Activated naive CD8-positive, alpha-beta T cell (primary cell): ENCODE data around the gene CELF2.
A peak's percentile ranks its signal among the peaks of the same experiment; 100 is the strongest.

Source experiments
- H3K27ac Mint-ChIP-seq: one replicate; pipeline ENCODE4 v1.8.0; 2021; ENCODE audit warnings: mixed read lengths
- H3K27me3 Mint-ChIP-seq: one replicate; pipeline ENCODE4 v1.8.0; 2021; ENCODE audit warnings: mixed read lengths
- H3K36me3 Mint-ChIP-seq: one replicate; pipeline ENCODE4 v1.8.0; 2021; ENCODE audit warnings: mixed read lengths
- H3K4me1 Mint-ChIP-seq: one replicate; pipeline ENCODE4 v1.8.0; 2021; ENCODE audit warnings: low read depth, mixed read lengths
- H3K4me3 Mint-ChIP-seq: one replicate; pipeline ENCODE4 v1.8.0; 2021; ENCODE audit warnings: mild to moderate bottlenecking, mixed read lengths
- H3K9me3 Mint-ChIP-seq: one replicate; pipeline ENCODE4 v1.8.0; 2021; ENCODE audit warnings: low read depth, mixed read lengths

The CELF2 gene

GRCh38 chr10:11295492-11295891 is 277.8 kb downstream of the CELF2 start:
- peak overlapping the region; percentile 76 for H3K27ac Mint-ChIP-seq
- peaks cover 14% of the 10 kb centered on the region for H3K36me3 Mint-ChIP-seq
- H3K27me3 Mint-ChIP-seq: no peaks in the 10 kb centered on the region
- H3K4me3 Mint-ChIP-seq: no peak overlapping the region
- H3K4me1 Mint-ChIP-seq: peaks cover 14% of the 10 kb centered on the region
- no peaks in the 10 kb centered on the region for H3K9me3 Mint-ChIP-seq

DNA sequence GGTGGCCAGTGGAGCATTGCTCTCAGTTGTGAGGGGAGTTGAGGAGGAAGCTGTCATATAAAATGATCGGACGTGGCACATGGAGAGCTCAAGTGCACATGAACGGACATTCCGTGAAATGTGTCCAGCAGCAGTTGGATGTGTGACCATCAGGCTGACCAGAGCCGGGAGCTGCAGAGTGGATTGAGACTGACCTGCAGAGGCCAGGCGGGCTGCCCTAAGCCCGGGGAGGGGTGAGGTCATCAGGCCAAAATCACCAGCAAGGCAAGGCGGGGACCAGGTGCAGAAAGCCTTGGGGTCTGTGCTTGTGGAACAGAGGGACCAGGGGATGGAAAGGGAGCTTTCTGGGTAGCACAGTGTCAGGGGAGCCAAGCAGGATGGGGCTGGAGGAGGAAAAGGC is 279.5 kb downstream of the CELF2 start:
- no peaks in the 10 kb centered on the region for H3K9me3 Mint-ChIP-seq
- H3K27me3 Mint-ChIP-seq: no peaks in the 10 kb centered on the region
- H3K4me3 Mint-ChIP-seq: no peak overlapping the region
- H3K4me1 Mint-ChIP-seq: peaks cover 12% of the 10 kb centered on the region
- peak overlapping the region; percentile 76 for H3K27ac Mint-ChIP-seq
- H3K36me3 Mint-ChIP-seq: peaks cover 13% of the 10 kb centered on the region

DNA sequence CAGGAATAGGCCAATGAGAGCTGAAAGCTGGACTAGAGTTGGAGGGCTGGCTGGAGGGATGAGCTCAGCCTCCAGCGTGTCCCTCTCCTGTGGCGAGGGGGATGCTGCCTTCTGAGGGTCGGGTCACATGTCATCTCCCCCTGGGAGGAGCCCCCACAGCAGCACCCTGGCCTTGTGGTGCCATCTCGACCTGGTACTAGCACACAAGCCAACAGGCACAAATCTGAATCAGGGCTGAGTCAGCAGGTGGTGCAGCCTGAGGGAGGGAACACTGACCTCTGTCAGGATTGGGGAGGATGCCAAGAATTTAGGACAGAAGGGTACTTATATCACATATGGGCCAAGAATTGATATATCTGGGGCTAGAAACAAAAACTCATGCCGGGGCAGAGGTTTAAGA is 280.4 kb downstream of the CELF2 start:
- H3K4me1 Mint-ChIP-seq: peaks cover 7% of the 10 kb centered on the region
- H3K27me3 Mint-ChIP-seq: no peaks in the 10 kb centered on the region
- peak overlapping the region; percentile 76 for H3K27ac Mint-ChIP-seq
- no peaks in the 10 kb centered on the region for H3K9me3 Mint-ChIP-seq
- H3K4me3 Mint-ChIP-seq: no peak overlapping the region
- peaks cover 18% of the 10 kb centered on the region for H3K36me3 Mint-ChIP-seq

- H3K27ac Mint-ChIP-seq: no peak overlapping the region
- H3K4me1 Mint-ChIP-seq: peaks cover 7% of the 10 kb centered on the region
- peaks cover 24% of the 10 kb centered on the region for H3K36me3 Mint-ChIP-seq
- H3K4me3 Mint-ChIP-seq: no peak overlapping the region
- H3K9me3 Mint-ChIP-seq: no peaks in the 10 kb centered on the region
- H3K27me3 Mint-ChIP-seq: no peaks in the 10 kb centered on the region
Measured at GRCh38 chr10:11299125-11299524, 281.5 kb downstream of the CELF2 start.

DNA sequence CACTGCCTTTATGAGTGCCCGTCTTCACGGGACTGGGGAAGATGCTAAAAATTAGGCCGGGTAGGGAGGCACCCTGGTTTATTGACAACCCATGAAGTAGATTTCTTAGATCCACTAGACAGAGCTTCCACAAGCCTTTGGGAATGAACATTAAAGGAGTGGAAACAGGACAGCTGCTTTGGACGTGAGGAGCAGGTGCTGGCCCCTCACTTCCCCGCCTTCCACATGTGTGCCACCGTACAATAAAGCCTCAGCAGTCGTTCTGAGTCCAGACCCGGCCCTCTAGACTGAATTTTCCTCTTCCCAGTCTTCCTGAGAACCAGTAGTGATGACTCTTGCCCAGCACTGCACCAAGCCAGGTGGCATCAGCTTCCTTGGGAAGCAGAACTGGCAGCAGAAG is 282.4 kb downstream of the CELF2 start:
- H3K27me3 Mint-ChIP-seq: no peaks in the 10 kb centered on the region
- peaks cover 6% of the 10 kb centered on the region for H3K4me1 Mint-ChIP-seq
- H3K27ac Mint-ChIP-seq: no peak overlapping the region
- no peaks in the 10 kb centered on the region for H3K9me3 Mint-ChIP-seq
- H3K36me3 Mint-ChIP-seq: peaks cover 25% of the 10 kb centered on the region
- H3K4me3 Mint-ChIP-seq: no peak overlapping the region

- H3K27ac Mint-ChIP-seq: no peak overlapping the region
Measured at GRCh38 chr10:11300563-11300962, 282.9 kb downstream of the CELF2 start.

GRCh38 chr10:11301571-11302111 is 284.0 kb downstream of the CELF2 start:
- Mint-ChIP-seq H3K4me3 (no peak overlapping the region), H3K27ac (no peak overlapping the region), H3K36me3 (peaks cover 37% of the 10 kb centered on the region), H3K9me3 (no peaks in the 10 kb centered on the region), H3K27me3 (no peaks in the 10 kb centered on the region), H3K4me1 (peaks cover 2% of the 10 kb centered on the region)

More at GRCh38 chr10:11300563-11300962, 282.9 kb downstream of the CELF2 start:
- Mint-ChIP-seq H3K9me3 (no peaks in the 10 kb centered on the region), H3K4me3 (no peak overlapping the region), H3K4me1 (peaks cover 5% of the 10 kb centered on the region), H3K27me3 (no peaks in the 10 kb centered on the region), H3K36me3 (peaks cover 29% of the 10 kb centered on the region)

- Mint-ChIP-seq H3K36me3 (peaks cover 39% of the 10 kb centered on the region), H3K4me1 (peaks cover 2% of the 10 kb centered on the region), H3K27ac (peak overlapping the region; percentile 50), H3K27me3 (no peaks in the 10 kb centered on the region), H3K4me3 (no peak overlapping the region), H3K9me3 (no peaks in the 10 kb centered on the region)
Measured at GRCh38 chr10:11302181-11302580, 284.5 kb downstream of the CELF2 start.

- peaks cover 51% of the 10 kb centered on the region for H3K36me3 Mint-ChIP-seq
- no peak overlapping the region for H3K4me3 Mint-ChIP-seq
- H3K27me3 Mint-ChIP-seq: no peaks in the 10 kb centered on the region
- peaks cover 9% of the 10 kb centered on the region for H3K4me1 Mint-ChIP-seq
- H3K9me3 Mint-ChIP-seq: peaks cover 11% of the 10 kb centered on the region
- H3K27ac Mint-ChIP-seq: no peak overlapping the region
Measured at GRCh38 chr10:11303361-11304170, 285.9 kb downstream of the CELF2 start.

GRCh38 chr10:11304906-11305585 is 287.4 kb downstream of the CELF2 start:
- peaks cover 18% of the 10 kb centered on the region for H3K9me3 Mint-ChIP-seq
- no peaks in the 10 kb centered on the region for H3K27me3 Mint-ChIP-seq
- peaks cover 64% of the 10 kb centered on the region for H3K36me3 Mint-ChIP-seq
- no peak overlapping the region for H3K27ac Mint-ChIP-seq
- H3K4me1 Mint-ChIP-seq: peaks cover 15% of the 10 kb centered on the region
- H3K4me3 Mint-ChIP-seq: no peak overlapping the region

DNA sequence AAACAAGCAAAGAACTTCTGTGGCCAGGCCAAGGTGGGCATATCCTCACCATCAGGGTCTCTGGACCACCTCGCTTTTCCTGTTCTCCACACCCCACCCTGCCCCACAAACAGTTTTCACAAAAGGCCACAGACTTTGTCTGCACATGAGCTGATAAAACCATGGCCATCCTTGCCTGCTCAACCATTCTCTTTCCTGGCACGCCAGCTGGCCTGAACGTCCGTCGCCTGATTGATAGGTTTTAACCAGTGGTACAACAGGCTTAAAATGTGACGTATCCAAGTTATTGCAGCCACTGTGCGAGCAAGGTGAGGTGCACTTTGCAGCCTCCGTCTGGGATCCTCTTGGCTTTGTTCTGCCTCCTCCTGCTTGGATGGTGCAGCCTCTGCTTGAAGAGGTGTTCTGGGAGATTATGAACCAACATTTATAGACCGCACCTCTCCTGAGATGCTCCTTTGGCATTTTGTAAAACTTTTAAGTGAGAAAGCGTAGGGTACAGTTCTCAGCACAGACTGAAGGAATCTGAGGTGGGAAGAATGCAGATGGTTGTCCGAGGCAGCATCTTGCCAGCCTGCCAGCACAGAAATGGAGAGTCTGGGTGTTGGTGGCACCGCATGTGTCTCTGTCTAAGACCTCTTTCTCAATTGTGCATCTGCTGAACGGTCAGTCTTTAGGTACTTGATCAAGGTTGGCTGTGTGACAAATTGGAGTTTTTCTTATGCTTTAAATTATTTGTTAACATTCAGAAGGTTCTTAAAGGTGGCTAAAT is 288.3 kb downstream of the CELF2 start:
- no peaks in the 10 kb centered on the region for H3K27me3 Mint-ChIP-seq
- peak overlapping the region; percentile 50 for H3K27ac Mint-ChIP-seq
- H3K9me3 Mint-ChIP-seq: peaks cover 18% of the 10 kb centered on the region
- peaks cover 62% of the 10 kb centered on the region for H3K36me3 Mint-ChIP-seq
- peaks cover 16% of the 10 kb centered on the region for H3K4me1 Mint-ChIP-seq
- no peak overlapping the region for H3K4me3 Mint-ChIP-seq

DNA sequence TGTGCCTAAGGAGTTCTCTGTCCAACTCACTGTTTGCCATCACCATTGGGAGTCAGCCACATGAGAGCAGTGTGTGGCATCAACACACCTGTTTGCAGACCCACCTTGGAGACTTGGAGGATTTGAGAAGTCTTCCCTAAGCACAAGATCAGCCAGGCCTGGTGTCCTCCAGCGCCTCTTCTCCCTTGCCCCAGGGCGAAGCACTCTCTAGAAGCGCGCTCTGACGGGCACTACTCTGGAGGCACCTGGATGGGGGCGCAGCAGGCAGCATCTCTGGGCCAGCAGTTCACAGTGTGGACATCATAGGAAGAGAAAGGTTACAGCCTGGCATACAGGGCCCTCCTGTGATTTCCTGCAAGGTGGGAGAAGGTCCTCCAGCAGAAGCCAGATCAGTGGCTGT is 289.3 kb downstream of the CELF2 start:
- H3K36me3 Mint-ChIP-seq: peaks cover 71% of the 10 kb centered on the region
- peaks cover 18% of the 10 kb centered on the region for H3K9me3 Mint-ChIP-seq
- H3K27me3 Mint-ChIP-seq: no peaks in the 10 kb centered on the region
- H3K4me3 Mint-ChIP-seq: no peak overlapping the region
- peaks cover 24% of the 10 kb centered on the region for H3K4me1 Mint-ChIP-seq
- peak overlapping the region; percentile 50 for H3K27ac Mint-ChIP-seq

- H3K4me3 Mint-ChIP-seq: no peak overlapping the region
- H3K4me1 Mint-ChIP-seq: peaks cover 26% of the 10 kb centered on the region
Measured at GRCh38 chr10:11307937-11308336, 290.3 kb downstream of the CELF2 start.

DNA sequence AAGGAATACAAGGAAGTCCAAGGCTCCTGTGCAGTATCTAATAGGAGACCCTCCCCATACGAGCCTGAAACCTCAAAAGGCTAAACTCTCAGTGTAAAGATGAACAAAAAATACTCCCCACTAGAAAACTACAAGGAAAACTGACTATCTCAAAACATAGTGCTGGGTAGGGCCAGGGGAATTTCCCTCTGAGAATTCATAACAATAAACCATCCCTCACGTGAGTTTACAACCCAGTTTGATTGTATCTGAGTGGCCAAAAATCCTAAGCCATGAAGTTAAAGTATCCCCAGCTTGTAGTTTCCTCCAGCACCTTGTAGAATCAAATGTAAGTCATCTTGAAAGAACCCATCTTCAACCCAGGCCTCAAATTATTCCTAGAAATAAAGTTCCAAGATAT is 293.4 kb downstream of the CELF2 start:
- H3K36me3 Mint-ChIP-seq: peaks cover 51% of the 10 kb centered on the region
- peaks cover 18% of the 10 kb centered on the region for H3K9me3 Mint-ChIP-seq
- peak overlapping the region; percentile 77 for H3K27ac Mint-ChIP-seq
- no peaks in the 10 kb centered on the region for H3K27me3 Mint-ChIP-seq
- peaks cover 30% of the 10 kb centered on the region for H3K4me1 Mint-ChIP-seq
- no peak overlapping the region for H3K4me3 Mint-ChIP-seq

More at GRCh38 chr10:11307937-11308336, 290.3 kb downstream of the CELF2 start:
- Mint-ChIP-seq H3K36me3 (peaks cover 64% of the 10 kb centered on the region), H3K27ac (no peak overlapping the region), H3K27me3 (no peaks in the 10 kb centered on the region), H3K9me3 (peaks cover 18% of the 10 kb centered on the region)

DNA sequence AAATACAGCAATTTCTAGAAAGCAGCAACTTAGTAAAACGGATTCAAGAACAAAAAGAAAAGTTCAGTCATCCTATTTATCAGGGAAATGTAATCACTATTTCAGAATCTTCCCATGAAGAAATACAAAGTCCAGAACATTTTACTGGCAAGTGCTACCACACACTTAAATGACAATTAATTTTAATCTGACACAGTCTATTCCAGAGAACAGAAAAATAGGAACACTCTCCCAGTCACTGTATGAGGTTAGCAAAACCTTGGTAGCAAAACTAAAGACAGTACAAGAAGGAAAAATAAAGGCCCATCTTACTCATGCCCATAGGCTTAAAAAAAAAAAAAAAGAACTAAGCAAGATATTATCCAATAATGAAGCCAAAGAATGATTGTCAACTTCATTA is 295.8 kb downstream of the CELF2 start:
- Mint-ChIP-seq H3K27ac (peak overlapping the region; percentile 52), H3K4me1 (peaks cover 41% of the 10 kb centered on the region), H3K4me3 (no peak overlapping the region), H3K36me3 (peaks cover 32% of the 10 kb centered on the region), H3K9me3 (peaks cover 7% of the 10 kb centered on the region), H3K27me3 (no peaks in the 10 kb centered on the region)
